Bronchial epithelial cell (primary cell): ENCODE measurements around the gene TMTC1. TPM values are rescaled to one million over a fixed set of nuclear protein-coding genes. Genes with fewer than 3 reads are reported as not detected.
A peak's percentile ranks its signal among the peaks of the same experiment; 100 is the strongest.

Experiments
- DNase-seq: peaks from one replicate; pipeline ENCODE4 v3.0.0-alpha.2; 2010; ENCODE audit warnings: low read depth
- FAIRE-seq: peaks from 2 replicates; lab custom pipeline; 2011; peaks lifted over from hg19 to GRCh38; lab: Jason Lieb, UNC
- H3K27me3 ChIP-seq: 2 replicates; pipeline ENCODE4 v1.5.1; 2011; ENCODE audit warnings: low read length; ENCODE audit not compliant: control insufficient read depth, insufficient read depth
- H3K36me3 ChIP-seq: 2 replicates; pipeline ENCODE4 v1.5.1; 2011; ENCODE audit warnings: low read length; ENCODE audit not compliant: control insufficient read depth, insufficient read depth
- H3K4me3 ChIP-seq: 2 replicates; pipeline ENCODE4 v1.5.1; 2011; ENCODE audit warnings: mild to moderate bottlenecking, low read depth, low read length, control low read depth
- CTCF ChIP-seq: IDR thresholded peaks from 2 replicates; pipeline ENCODE4 v1.5.1; 2011; ENCODE audit warnings: mild to moderate bottlenecking, moderate library complexity, low read length, control low read depth, inconsistent platforms; ENCODE audit not compliant: insufficient read depth, severe bottlenecking
- total RNA-seq: library from RNA; depleted of rRNA; stranded (reverse); fragments of >200 nt; gene quantifications from 2 replicates; pipeline ENCODE4 v1.2.1, GENCODE V29; 2014

The TMTC1 gene
- total RNA-seq, 1 donor from 2014 or later = 4.5 TPM

DNA sequence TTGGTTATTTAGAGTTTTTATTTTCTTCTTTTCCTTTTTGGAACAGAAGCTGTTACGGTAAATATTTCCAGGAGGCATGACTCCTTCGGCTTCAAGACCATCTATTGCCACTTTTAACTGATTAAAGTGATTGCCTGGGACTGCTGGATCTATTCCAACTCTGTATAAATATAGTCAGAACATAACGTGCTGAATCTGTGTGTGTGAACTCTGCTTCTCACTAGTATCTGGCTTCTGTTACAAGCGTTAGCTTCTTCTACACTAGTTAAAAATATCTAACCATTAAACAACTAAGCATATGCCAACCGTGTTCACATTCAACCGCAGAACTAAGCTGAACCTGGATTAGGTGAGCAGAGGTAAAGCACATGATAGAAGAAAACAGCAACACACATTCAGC, 49.0 kb downstream of the TMTC1 start:
- Histone ChIP-seq H3K27me3 (no peaks in the 10 kb centered on the region), H3K36me3 (no peaks in the 10 kb centered on the region), H3K4me3 (no peak overlapping the region)
- DNase-seq (no peak), FAIRE-seq (no peak)
- TF ChIP-seq CTCF = no peak

- FAIRE-seq (no peak), DNase-seq (no peak)
- Histone ChIP-seq H3K27me3 (no peaks in the 10 kb centered on the region), H3K36me3 (no peaks in the 10 kb centered on the region), H3K4me3 (no peak overlapping the region)
- TF ChIP-seq CTCF = no peak
Observed at GRCh38 chr12:29734305-29734704, 49.4 kb downstream of the TMTC1 start.

- H3K36me3 ChIP-seq = no peaks in the 10 kb centered on the region
- H3K4me3 ChIP-seq = no peak overlapping the region
- FAIRE-seq = no peak
- TF ChIP-seq CTCF = no peak
- DNase-seq = no peak
- no peaks in the 10 kb centered on the region for H3K27me3 ChIP-seq
Observed at GRCh38 chr12:29733501-29733900, 50.2 kb downstream of the TMTC1 start.

GRCh38 chr12:29733060-29733459, 50.7 kb downstream of the TMTC1 start:
- Histone ChIP-seq H3K4me3 (no peak overlapping the region), H3K27me3 (no peaks in the 10 kb centered on the region), H3K36me3 (no peaks in the 10 kb centered on the region)
- peak; percentile 92 for DNase-seq
- no peak for TF ChIP-seq CTCF
- FAIRE-seq = peak; percentile 64

DNA sequence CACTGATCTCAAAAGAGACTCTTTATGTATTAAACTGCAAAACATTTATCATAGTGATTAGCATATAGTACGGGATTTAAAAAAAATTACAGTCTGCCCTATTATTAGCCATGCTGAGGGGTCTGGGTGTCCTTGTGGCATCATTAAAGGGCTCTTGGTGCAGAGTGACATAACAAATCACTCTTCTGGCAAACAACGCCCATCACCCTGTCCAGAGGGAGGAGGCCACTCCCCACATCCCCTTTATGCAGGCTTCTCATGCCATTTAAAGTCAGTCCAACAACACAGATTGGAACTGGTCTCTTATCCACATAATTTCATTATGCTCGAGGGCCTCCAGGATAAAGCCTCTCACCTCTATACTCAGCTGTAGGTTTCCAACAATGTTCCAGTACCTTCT, 51.1 kb downstream of the TMTC1 start:
- no peaks in the 10 kb centered on the region for H3K36me3 ChIP-seq
- no peaks in the 10 kb centered on the region for H3K27me3 ChIP-seq
- DNase-seq = no peak
- TF ChIP-seq CTCF = no peak
- no peak overlapping the region for H3K4me3 ChIP-seq
- FAIRE-seq = no peak

GRCh38 chr12:29732191-29732590, 51.6 kb downstream of the TMTC1 start:
- TF ChIP-seq CTCF = no peak
- no peaks in the 10 kb centered on the region for H3K27me3 ChIP-seq
- H3K36me3 ChIP-seq = no peaks in the 10 kb centered on the region
- H3K4me3 ChIP-seq = no peak overlapping the region
- no peak for FAIRE-seq
- DNase-seq = no peak
